Thyroid gland (tissue), 4 donors: ENCODE measurements around the gene PITPNC1. TPM values are rescaled to one million over a fixed set of nuclear protein-coding genes. Genes with fewer than 3 reads are reported as not detected.
"Not testable (repeated sequence)": the region's sequence is repeated elsewhere in the genome, so short reads cannot be mapped to it uniquely, and the experiment has no call there.

Experiments used
- DNase-seq, 2 donors: peaks; one replicate each; pipeline ENCODE4 v3.0.0-alpha.2; 2019
- H3K27ac ChIP-seq, 3 donors: fragments of 200-600 bp; sonication (generic); 1 replicate in 2 of 3; 2 replicates in 1 of 3; pipeline ENCODE4 v1.5.1; 2016 to 2019; ENCODE audit warnings: mild to moderate bottlenecking in 1 of 3, moderate library complexity in 1 of 3
- H3K27me3 ChIP-seq: fragments of 200-600 bp; sonication (generic); one replicate; pipeline ENCODE4 v1.5.1; 2019
- H3K36me3 ChIP-seq, 2 donors: fragments of 200-600 bp; sonication (generic); one replicate each; pipeline ENCODE4 v1.5.1; 2016 to 2019
- H3K4me1 ChIP-seq, 2 donors: fragments of 200-600 bp; sonication (generic); one replicate each; pipeline ENCODE4 v1.5.1; 2017 to 2019
- H3K4me3 ChIP-seq, 3 donors: fragments of 200-600 bp; sonication (generic); replicated peaks in 1 of 3; 1 replicate in 2 of 3; 2 replicates in 1 of 3; pipeline ENCODE4 v1.5.1; 2016; ENCODE audit warnings: mild to moderate bottlenecking in 1 of 3
- H3K9me3 ChIP-seq: fragments of 200-600 bp; sonication (generic); one replicate; pipeline ENCODE4 v1.5.1; 2017
- CTCF ChIP-seq, 6 experiments: fragments of 200-600 bp in 3 of 6; fragments of 450-650 bp in 3 of 6; sonication (generic) in 3 of 6; IDR thresholded peaks; one replicate each; pipeline ENCODE4 v1.5.1; 2016 to 2019; ENCODE audit warnings: antibody characterized with exemption in 6 of 6, mild to moderate bottlenecking in 2 of 6, inconsistent platforms in 1 of 6, moderate library complexity in 1 of 6
- POLR2A ChIP-seq, 2 donors: fragments of 450-650 bp; IDR thresholded peaks; one replicate each; pipeline ENCODE4 v1.6.1; 2017; ENCODE audit warnings: antibody characterized with exemption in 2 of 2, mild to moderate bottlenecking in 2 of 2, moderate library complexity in 1 of 2
- WGBS, 2 donors: methylation state at CpG; one replicate each; pipeline ENCODE4 v1.1.5; 2017; 5-methylcytosine and 5-hydroxymethylcytosine counted together
- intact Hi-C: fragments of 100-400 bp; cut with DNase I; formaldehyde crosslinking; loops from one replicate; pipeline ENCODE4 v1.15.1; 2023
- total RNA-seq, 4 donors: library from RNA; depleted of rRNA; stranded (reverse); fragments of >200 nt; gene quantifications; one replicate each; pipeline ENCODE4 v1.2.3, GENCODE V29; 2016

Gene PITPNC1
- total RNA-seq, 4 donors from 2014 or later = 3.6 to 14.2 (median 7.3) TPM

- DNase-seq = no peak
- TF ChIP-seq POLR2A (IDR thresholded peaks at IDR 0.05) (no peak), CTCF (IDR thresholded peaks at IDR 0.05) (no peak)
- peaks cover 14 to 39% of the 10 kb centered on the region in 2 donors for H3K4me1 ChIP-seq
- no peaks in the 10 kb centered on the region for H3K9me3 ChIP-seq
- no peak overlapping the region for H3K4me3 ChIP-seq
- no peaks in the 10 kb centered on the region for H3K36me3 ChIP-seq
- H3K27ac ChIP-seq = peak overlapping the region in 1 of 3 donors; percentile 25
- no peaks in the 10 kb centered on the region for H3K27me3 ChIP-seq
- WGBS, 2 donors = 79 to 81% methylated on average over 5 of the region's 5 CpGs
- intact Hi-C loops = no loop called here
These were observed 115.2 kb downstream of the PITPNC1 start for GRCh38 chr17:67492251-67492740.

GRCh38 chr17:67492824-67493517, 115.9 kb downstream of the PITPNC1 start:
- Histone ChIP-seq H3K4me1 (peaks cover 14 to 37% of the 10 kb centered on the region in 2 donors), H3K36me3 (no peaks in the 10 kb centered on the region), H3K4me3 (no peak overlapping the region), H3K27ac (peak overlapping the region in 1 of 3 donors; percentile 25), H3K27me3 (no peaks in the 10 kb centered on the region), H3K9me3 (no peaks in the 10 kb centered on the region)
- intact Hi-C loops = no loop called here
- no peak for DNase-seq
- WGBS, 2 donors = 76 to 80% methylated on average over 13 of the region's 13 CpGs
- TF ChIP-seq POLR2A (IDR thresholded peaks at IDR 0.05) (no peak), CTCF (IDR thresholded peaks at IDR 0.05) (no peak)

- TF ChIP-seq CTCF (IDR thresholded peaks at IDR 0.05) (no peak), POLR2A (IDR thresholded peaks at IDR 0.05) (no peak)
- H3K36me3 ChIP-seq = no peaks in the 10 kb centered on the region
- WGBS, 2 donors = 82% methylated on average over 4 of the region's 4 CpGs
These were observed 116.7 kb downstream of the PITPNC1 start for GRCh38 chr17:67493812-67494211.

GRCh38 chr17:67495534-67495933, 118.5 kb downstream of the PITPNC1 start:
- DNase-seq, H3K9me3 ChIP-seq, H3K4me3 ChIP-seq, H3K36me3 ChIP-seq, intact Hi-C loops, H3K27ac ChIP-seq, H3K27me3 ChIP-seq: not testable (repeated sequence)
- WGBS, 2 donors = 95 to 96% methylated on average over 5 of the region's 5 CpGs
- H3K4me1 ChIP-seq = peaks cover 11 to 31% of the 10 kb centered on the region in 2 donors

More at GRCh38 chr17:67493812-67494211, 116.7 kb downstream of the PITPNC1 start:
- Histone ChIP-seq H3K9me3 (no peaks in the 10 kb centered on the region), H3K27ac (no peak overlapping the region), H3K27me3 (no peaks in the 10 kb centered on the region), H3K4me3 (no peak overlapping the region), H3K4me1 (peaks cover 14 to 37% of the 10 kb centered on the region in 2 donors)
- DNase-seq = no peak
- intact Hi-C loops = no loop called here

GRCh38 chr17:67496286-67496685, 119.2 kb downstream of the PITPNC1 start:
- TF ChIP-seq CTCF (IDR thresholded peaks at IDR 0.05) (no peak), POLR2A (IDR thresholded peaks at IDR 0.05) (no peak)
- no peak overlapping the region for H3K27ac ChIP-seq
- WGBS, 2 donors = 83% methylated on average over 7 of the region's 7 CpGs

More at GRCh38 chr17:67496286-67496685, 119.2 kb downstream of the PITPNC1 start:
- Histone ChIP-seq H3K27me3 (no peaks in the 10 kb centered on the region), H3K9me3 (no peaks in the 10 kb centered on the region), H3K36me3 (no peaks in the 10 kb centered on the region), H3K4me1 (peaks cover 4 to 26% of the 10 kb centered on the region in 2 donors), H3K4me3 (no peak overlapping the region)
- no peak for DNase-seq
- intact Hi-C loops = no loop called here
